HG03432 (cell line): Measurements from ENCODE around the gene ELK3.

Experiments
- ATAC-seq: cut with Tn5 transposase; IDR thresholded peaks from one replicate; pipeline ENCODE4 v1.9.1; 2021; ENCODE audit warnings: mild to moderate bottlenecking, moderate library complexity; ENCODE audit not compliant: unreplicated experiment

ELK3 gene

DNA sequence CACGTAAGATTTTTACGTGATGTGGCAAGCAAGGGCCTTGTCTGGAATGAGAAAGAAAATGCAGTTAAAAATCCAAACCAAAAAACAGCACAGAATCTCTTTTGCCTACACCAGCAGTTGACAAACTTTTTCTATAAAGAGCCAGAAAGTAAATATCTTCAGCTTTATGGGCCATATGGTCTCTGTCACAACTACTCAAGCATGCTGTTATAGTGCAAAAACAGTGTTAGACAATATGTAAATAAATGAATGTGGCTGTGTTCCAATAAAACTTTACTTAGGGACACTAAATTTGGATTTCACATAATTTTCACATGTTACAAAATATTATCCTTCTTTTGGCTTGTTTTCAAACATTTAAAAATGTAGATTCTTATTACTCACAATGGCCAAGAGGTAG is 6.2 kb upstream of the ELK3 start:
- ATAC-seq, result no peak

DNA sequence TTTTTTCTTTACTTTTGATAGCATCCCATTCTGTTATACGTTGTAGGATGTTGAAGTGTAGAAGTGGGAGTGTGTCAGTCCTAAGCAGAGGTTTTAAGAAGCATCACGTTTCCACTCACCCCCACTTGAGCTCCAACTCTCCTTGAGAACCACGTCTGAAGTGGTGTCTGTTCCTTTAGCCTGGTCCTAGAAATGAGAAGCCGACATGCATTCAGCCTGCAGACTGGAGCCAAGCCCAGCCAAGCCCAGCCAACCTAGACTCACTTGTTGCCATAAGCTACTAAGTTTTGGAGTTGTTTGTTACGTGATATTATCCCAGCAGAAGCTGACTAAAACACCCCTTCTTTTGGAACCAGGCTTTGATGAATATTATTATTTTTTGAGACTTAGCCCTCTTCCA is 4.4 kb upstream of the ELK3 start:
- no peak for ATAC-seq

DNA sequence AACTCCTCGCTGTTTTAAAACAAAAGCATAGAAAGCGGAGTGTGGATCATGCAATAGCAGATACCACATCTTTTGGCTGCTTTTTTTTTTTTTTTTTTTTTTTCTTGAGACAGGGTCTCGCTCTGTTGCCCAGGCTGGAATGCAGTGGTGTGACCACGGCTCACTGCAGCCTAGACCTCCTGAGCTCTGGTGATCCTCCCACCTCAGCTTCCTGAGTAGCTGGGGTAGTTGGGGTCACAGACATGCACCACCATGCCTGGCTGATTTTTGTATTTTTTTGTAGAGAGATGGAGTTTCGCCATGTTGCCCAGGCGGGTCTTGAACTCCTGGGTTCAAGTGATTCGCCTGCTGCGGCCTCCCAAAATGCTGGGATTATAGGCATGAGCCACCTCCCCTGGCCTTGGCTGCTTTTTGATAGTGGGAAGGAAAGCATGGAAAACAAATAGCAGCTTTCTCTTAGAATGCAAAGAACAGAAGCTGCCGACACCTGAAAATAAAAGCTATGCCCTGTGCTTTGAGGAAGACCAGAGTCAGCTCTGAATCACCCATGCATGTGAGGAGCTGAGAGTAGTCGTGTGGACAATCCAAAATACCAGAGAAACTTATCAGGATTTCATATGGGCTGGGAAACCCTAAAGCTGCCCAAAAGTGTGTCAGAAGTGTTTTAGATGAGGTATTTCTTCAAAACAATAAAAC is 3.6 kb upstream of the ELK3 start:
- ATAC-seq, result peak; percentile 21

DNA sequence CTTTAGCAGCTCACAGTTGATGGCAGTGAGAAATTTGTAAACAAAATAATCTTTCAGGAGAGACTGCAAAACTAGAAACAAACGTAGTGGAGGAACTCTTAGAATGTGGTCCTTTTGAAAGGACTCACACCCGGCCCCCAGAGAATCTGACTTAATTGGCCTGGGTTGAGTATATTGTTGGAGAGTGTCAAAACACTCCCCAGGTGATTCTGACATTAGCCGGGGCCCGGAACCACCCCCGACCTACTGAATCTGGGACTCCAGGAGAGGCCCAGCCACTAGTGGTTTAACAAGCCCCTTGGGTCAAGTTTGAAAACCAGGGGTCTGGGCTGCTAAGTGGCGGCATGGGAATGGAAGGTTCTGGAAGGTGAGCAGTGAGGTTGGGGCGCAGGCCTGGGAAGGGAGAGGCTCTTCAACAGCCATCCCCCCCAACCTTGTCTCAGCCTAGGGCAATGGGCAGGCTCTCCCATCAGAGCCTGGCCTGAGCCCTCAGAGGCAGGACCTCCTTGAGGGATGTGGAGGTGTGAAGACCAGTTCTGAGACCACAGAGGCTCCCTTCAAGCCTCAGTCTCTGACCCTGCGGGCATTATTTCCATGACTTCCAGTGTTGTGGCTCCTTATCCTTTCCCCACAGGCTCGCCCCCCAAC is 1.1 kb upstream of the ELK3 start:
- ATAC-seq, result no peak

DNA sequence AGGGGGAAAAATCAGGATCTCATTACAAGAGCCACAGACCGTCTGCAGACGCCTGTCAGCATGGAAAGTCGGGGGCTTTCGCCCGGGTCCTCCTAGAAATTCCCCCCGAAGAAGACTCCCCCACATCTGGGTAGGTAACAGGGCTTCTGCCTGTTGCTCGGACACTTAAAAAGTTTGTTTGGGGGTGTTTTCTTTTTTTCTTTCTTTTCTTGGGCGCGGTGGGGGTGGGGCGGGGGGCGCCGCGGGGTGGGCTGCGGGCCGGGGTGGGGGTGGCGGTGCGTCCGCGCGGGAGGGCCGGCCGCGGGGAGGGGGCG is 358 bp downstream of the ELK3 start:
- peak; percentile 4 for ATAC-seq

DNA sequence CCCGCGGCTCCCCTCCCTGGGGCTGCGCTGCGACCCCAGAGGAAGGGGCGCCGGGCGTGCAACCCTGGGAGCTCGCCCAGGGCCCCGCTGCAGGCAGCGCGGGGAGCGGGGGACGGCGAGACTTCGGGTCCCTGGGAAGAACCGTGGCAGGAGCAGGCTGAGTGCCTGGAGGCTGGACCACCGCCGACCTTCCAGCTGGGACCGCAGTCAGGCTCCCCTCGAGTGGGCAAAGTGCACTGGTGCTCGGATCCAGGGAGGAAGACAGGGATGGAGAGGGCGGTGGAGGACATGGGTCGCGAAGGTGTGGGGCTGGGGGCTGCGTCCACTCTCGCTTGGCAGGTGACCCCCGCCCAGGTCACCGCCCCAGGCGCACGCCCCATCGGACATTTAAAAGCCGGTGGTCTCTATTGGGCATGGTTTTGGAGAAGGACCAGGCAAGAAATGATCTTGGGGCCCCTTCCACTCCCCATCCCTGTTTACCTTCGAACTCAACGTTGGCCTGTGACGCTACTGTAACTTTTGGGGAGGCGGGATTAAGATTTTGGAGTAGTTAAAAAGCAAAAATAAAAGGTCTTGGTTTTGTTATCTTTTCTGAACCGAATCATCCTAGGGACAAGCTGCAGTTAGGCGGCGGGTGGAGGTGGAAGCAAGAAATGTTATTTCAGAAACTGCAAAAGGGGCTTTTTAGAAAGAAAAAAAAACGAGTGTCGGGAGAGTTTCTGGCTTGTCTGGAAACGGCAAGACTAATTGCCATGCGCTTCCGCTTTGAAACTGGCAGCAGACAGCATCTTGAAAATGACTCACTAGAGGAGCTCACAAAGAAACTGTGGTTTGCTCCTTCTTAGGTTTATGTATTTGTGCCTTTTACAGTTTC is 1.0 kb downstream of the ELK3 start:
- ATAC-seq, result peak; percentile 73

DNA sequence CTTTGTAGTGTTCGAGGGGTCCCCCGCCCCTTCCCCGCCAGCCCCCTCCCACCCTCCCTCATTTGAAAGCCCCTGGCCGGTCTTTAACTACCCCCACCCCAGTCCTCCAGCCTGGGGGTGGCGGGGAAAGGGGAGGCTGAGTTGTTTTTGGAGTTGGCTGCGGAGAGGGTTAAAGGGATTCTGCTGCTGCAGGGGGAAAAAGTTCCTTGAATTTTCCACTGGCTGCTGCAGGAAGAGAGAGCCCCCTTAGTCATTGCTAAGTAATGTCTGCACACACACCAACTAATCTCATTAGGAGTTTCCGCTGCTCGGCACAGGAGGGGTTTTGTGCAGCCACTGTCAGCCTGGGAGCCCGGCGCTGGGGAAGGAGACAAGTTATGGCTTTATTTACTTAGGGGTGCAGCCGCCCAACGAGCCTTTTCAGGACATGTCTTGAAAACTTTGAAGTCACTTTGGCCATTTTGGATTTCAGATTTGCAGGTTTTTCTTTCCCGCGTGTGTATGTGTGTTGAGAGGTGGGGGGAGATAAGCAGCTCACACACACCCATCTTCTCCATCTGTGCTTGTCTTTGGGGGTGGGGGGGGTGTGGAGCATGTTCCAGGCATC is 1.8 kb downstream of the ELK3 start:
- no peak for ATAC-seq

DNA sequence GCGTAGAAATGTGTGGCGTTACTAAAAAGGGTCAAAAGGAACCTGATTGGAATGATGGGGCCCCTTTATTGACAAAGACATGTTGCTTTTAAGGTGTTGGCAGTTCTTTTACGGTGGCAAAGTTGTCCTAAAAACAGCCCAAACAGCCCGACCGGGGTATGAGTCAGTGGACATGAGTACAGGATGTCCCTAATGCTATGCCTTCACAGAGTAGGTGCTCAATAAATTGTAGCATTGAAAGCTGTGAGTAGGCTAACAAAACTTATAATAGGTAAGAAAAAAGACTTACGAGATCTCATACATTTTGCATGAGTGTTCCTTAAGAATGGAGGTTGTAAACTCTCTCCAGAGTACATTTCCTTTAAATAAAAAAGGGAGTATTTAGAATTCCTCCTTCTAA is 2.6 kb downstream of the ELK3 start:
- no peak for ATAC-seq

DNA sequence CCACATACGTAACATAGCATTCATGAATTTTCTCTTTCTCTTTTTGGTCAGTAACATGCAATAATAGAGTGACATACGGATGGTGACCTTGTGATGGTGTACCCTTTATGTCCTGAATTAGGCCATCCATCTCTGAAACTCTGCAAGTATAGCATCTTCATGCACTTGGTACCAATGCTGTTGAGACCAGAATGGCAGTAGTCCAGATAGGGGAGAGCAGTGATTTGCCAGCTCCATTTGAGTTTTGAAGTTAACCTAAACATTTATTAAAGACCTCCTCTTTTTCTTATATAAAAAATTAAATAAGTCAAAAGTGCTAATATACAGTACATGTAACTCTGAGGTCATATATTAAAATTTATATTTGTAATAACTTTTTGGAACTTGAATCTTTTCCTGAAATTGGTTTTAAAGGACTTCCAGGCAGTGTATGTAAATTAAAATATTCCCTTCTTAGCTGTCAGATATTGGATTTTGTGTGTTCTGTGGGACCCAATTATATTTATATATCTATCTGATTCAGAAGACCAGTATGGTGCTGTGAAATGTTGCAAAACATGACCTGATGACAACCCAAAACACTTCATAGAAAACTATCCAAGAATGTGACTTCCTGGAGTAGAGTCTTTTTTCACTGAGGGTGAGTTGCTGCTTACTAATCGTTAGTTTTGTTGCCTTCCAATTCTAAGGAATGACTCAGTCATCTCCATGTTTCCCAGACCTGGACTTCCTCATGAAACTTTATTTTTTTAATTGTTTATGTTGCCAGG is 3.5 kb downstream of the ELK3 start:
- ATAC-seq, result no peak

DNA sequence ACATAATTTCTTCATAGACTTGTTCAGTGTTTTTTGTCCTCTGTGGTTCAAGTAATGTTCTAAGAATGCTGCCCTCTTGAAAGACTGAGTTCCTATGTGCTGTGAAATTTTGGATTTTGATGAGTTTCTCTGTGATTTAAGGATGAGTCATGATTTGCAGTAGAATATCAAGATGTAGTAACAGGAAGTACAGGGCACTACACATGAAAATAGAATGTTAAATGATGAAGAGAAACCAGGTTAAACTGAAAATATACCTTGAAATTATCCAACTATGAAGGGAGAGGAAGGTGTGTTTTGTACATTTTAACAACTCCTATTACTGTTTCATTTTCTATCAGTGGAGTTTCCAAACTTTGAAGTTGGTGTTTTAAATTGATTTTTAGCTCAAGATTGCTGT is 4.8 kb downstream of the ELK3 start:
- no peak for ATAC-seq

DNA sequence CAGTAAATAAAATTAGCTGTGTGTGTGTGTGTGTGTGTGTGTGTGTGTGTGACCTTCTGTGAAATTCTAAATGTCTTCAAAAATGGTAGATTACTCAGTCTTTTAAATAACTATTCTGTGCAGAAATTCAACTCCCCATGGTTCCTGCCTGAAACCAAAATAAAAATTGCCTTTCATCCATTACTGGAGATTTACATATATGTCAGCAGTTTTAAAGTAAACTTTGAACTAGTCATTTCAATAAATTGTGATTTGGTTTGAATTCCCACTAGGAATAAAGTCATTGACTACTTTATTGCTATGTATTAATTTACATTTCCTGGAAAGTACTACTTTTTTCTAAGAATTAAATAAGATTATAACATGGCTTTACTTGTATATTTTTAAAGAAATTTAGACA is 5.3 kb downstream of the ELK3 start:
- no peak for ATAC-seq

DNA sequence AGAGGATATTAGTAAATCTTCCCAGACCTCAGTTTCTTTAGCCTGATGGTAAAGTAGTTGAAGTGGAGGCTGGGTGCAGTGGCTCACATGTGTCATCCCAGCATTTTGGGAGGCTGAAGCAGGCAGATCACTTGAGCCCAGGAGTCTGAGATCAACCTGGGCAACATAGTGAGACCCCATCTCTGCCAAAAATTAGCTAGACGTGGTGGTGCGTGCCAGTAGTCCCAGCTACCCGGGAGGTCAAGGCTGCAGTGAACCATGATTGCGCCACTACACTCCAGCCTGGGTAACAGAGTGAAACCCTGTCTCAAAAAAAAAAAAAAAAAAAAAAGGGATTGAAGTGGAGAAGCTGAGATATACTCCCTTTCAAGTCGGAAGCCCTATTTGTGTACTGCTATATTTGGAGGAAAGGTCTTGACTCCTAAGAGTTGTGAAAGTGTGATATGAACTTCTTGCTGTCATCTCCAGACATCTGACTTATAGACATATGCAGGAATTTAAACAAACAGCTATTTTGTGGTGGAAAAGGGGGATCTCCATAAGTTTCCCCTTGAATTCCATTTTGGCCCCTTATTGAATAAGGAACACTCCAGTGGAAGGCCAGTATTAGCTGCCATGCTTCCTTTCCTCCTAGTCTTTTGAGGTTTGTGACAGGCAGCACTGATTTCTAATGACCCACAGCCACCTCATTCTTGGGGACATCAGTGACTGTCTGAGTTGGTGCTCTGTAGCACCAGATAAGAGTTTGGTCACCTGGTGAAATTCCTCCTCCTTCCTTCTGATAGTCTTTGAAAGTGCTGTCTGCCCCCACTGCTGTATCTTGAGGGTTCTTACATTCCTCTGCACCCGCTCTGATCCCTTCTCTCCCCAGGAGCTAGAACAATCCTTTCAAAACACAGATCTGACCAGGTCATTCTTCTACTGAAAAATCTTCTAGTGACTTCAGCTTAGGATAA is 7.4 kb downstream of the ELK3 start:
- ATAC-seq, result no peak

DNA sequence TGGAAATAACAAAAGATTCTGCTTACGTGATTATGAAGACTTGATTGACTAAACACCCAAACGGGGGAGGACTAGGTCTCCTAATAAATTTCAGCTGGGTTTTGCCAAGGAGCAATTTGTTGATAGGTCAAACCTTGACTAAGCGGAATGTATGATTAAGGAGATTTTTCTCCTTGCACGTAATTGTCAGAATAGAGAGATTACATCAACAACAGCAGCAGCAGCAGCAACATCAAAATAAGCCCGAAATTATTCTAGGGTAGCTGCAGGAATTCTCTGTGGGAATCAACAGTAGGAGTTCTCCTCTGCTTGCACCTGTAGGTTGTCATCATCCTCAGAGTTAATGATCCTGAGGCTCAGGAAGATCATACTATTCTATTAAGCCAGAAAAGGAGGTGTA is 10.2 kb downstream of the ELK3 start:
- ATAC-seq, result no peak

DNA sequence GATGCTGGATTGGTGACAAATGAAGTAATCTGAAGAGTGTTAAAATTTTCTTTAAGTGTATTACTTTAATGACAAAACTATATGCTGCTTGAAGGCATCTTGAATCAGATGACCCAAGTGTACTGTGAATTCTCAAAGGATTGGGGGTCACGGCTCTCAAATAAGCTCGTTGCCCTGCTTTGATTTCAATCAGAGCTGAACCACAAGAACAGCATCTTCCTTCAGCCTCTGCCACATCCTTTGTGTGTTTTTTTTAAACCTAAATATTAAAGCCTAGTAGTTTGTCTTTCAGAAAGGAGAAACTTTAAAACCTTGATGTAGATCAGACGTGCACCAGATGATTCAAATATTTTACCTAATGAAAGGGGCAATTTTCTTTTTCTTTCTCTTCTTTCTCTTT is 11.7 kb downstream of the ELK3 start:
- ATAC-seq, result no peak

DNA sequence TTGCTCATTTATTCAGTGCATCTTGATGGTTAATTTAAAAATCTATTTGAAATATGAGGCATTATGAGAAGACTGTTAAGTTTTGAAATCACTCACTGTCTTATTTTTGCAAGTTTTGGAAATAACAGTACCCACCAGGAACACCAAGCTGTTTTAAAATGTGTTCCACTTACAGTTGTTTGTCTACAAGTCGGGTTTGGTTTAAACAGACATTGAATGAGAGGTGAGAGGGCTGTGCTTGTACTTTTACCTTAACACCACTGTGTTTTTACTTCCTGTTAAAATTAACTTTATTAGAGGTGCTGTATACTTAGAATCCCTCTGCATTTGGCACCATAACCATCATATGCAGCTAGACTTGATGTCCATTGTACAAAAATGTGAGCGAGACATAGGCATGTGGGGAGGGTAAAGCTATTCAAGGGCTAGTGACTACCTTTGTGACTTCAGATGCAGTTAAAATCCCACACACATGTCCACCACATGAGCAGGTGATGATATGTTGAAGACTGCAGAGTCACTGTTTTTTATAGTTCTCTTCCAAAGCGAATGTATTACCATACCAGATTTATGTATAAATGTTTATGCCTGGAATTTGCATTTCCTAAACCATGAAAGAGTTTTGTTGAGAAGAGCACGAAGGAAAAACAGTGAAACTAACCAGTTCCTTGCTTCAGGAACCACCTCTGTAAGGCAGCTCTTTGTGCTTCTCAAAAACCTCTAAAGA is 12.9 kb downstream of the ELK3 start:
- ATAC-seq, result no peak

DNA sequence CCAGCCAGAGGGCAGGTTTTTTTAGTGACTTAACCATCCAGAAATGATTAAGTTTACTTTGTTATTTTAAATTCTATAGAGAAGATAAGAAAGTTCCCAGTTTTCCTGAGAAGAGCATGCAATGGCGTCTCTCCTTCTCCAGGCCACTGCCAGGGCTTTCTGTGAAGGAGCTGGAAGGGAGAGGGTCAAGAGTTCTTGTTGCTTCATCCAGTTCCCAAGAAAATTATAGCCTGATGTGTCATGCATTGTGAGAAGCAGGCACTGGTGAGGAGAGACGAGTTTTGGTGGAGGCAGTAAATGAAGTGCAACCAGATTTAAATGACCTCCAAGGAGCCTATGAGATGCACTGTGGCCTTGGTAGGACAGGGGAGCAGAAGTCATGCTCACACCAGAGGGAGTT is 14.2 kb downstream of the ELK3 start:
- no peak for ATAC-seq

DNA sequence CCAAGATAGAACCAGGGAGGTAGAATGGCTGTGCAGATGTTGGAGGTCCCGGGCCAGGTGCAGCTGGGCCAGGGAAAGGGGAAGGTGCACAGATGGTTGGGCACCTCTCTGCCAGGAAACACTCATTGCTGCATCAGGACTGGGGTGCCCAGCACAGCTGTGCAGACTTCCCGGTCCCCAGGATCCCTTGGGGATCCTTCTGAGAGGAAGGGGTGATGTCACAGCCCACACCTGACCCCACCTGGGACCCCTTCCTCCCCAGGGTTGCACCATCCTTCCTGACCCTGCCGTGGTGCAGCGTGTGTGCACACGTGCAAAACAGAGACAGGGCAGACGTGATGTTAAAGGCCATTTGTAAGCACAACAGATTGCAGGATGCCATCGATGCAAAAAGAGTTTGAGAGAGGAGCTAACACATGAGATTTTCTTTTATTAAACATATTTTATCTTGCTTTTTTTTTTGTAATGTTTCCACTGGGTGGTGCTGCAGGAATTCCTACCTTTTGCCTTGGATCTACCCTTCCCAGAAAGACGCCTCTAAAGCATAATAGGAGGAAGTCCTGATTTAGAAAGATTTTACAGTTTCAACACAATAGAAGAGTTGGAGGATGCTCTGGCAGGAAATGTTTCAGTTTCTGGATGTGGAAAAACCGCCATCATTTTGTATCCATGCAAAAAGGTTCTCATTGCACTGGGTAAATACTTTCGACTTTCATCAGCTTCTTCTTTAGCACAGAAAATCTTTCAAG is 14.8 kb downstream of the ELK3 start:
- ATAC-seq, result no peak

DNA sequence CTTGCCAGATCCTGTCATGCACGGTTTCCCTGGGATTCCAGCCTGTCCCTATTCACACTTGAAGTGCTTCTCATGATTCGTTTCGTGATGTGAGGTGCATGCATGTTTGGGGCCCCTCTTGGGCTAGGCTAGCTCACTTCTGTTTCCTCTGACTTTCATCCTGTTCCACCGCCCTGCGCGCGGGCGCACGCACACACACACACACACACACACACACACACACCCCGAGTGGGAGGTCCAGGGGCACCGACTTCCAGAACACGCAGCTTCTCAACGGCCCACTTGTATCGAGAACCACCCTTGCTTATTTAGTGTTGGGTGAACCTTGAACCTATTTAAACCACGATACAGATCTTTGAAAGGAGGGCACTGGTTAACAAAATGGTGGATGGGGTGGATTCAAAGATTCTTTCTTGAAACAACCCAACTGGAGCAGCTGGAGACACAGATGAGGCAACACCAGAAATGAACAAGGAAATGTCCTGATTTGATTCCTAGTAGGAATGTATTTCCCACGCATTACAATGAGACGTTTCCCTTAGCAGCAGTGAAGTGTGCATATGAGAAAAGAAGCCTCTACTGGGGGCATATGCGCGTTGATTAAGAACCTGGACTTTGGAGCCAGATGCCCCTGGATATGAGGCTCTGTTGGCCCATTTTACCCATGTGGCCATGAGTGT is 16.3 kb downstream of the ELK3 start:
- no peak for ATAC-seq
